Mesodermal cell (in vitro differentiated cells): ENCODE measurements around the gene ZNRD2.

Experiments used
- H3K27ac ChIP-seq: 2 replicates; pipeline ENCODE4 v1.7.0; 2013; ENCODE audit warnings: mild to moderate bottlenecking, low read depth, low read length, moderate library complexity; ENCODE audit not compliant: severe bottlenecking
- H3K36me3 ChIP-seq: 2 replicates; pipeline ENCODE4 v1.7.1; 2013; ENCODE audit warnings: mild to moderate bottlenecking, low read length, moderate library complexity; ENCODE audit not compliant: control insufficient read depth, insufficient read depth
- H3K4me1 ChIP-seq: one replicate; pipeline ENCODE4 v1.7.1; 2013; ENCODE audit warnings: mild to moderate bottlenecking, low read length; ENCODE audit not compliant: insufficient read depth, control insufficient read depth, poor library complexity, severe bottlenecking
- H3K4me3 ChIP-seq: 2 replicates; pipeline ENCODE4 v1.7.0; 2013; ENCODE audit warnings: low read length, control low read depth, mild to moderate bottlenecking; ENCODE audit not compliant: insufficient read depth, poor library complexity, severe bottlenecking; ENCODE audit errors: extremely low read depth
- H3K9me3 ChIP-seq: 2 replicates; pipeline ENCODE4 v1.7.1; 2013; ENCODE audit warnings: mild to moderate bottlenecking, low read length, moderate library complexity; ENCODE audit not compliant: control insufficient read depth
- WGBS, 2 experiments: methylation state at CpG; one replicate each; pipeline ENCODE4 v1.1.5; 2013; ENCODE audit warnings: missing lambda C conversion rate in 2 of 2; ENCODE audit not compliant: insufficient coverage in 2 of 2; 5-methylcytosine and 5-hydroxymethylcytosine counted together

The ZNRD2 gene

GRCh38 chr11:65565624-65566453 lies 4.4 kb upstream of the ZNRD2 start:
- H3K27ac ChIP-seq, result no peak overlapping the region
- 82% methylated on average over 4 to 5 of the region's 7 CpGs for WGBS, 2 experiments
- H3K4me3 ChIP-seq, result no peak overlapping the region
- no peaks in the 10 kb centered on the region for H3K9me3 ChIP-seq
- H3K36me3 ChIP-seq, result no peaks in the 10 kb centered on the region
- peaks cover 13% of the 10 kb centered on the region for H3K4me1 ChIP-seq

- Histone ChIP-seq H3K4me3 (peak overlapping the region; percentile 96), H3K27ac (peak overlapping the region; percentile 87), H3K4me1 (peaks cover 27% of the 10 kb centered on the region), H3K9me3 (no peaks in the 10 kb centered on the region), H3K36me3 (peaks cover 12% of the 10 kb centered on the region)
- 15 to 20% methylated on average over 26 of the region's 28 CpGs for WGBS, 2 experiments
Observed at GRCh38 chr11:65569164-65569972, 909 bp upstream of the ZNRD2 start.

DNA sequence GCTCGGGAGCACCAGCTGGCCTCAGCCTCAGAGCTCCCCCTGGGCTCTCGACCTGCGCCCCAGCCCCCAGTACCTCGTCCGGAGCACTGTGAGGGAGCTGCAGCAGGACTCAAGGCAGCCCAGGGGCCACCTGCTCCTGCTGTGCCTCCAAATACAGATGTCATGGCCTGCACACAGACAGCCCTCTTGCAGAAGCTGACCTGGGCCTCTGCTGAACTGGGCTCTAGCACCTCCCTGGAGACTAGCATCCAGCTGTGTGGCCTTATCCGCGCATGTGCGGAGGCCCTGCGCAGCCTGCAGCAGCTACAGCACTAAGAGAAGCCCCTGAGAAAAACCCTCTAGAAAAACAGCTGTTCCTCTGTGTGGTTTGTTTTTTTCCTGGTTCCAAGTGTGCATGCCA lies 1.1 kb downstream of the ZNRD2 start:
- H3K27ac ChIP-seq, result no peak overlapping the region
- peaks cover 12% of the 10 kb centered on the region for H3K36me3 ChIP-seq
- H3K4me1 ChIP-seq, result peaks cover 42% of the 10 kb centered on the region
- 92 to 94% methylated on average over 8 of the region's 9 CpGs for WGBS, 2 experiments
- H3K4me3 ChIP-seq, result peak overlapping the region; percentile 96
- no peaks in the 10 kb centered on the region for H3K9me3 ChIP-seq

DNA sequence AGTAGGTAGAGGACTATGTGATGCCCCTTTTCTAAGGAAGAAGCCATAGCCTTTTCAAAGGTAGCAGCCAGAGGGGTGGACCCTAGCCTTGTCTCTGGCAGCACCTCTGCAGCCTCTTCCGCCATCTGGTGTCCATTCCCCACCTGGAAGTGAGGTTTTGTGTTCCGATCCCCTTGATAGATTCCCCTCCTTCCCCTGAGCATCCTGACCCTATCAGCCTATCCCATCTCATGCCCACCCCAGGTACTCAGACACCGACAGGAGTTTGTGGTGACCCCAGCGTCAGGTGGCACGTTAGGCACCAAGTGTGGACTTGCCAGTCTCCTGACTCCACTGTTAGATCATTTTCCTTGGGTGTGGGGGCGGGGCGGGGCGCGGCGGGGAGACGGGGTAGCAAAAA lies 1.7 kb downstream of the ZNRD2 start:
- Histone ChIP-seq H3K36me3 (peaks cover 12% of the 10 kb centered on the region), H3K4me3 (peak overlapping the region; percentile 44), H3K27ac (peak overlapping the region; percentile 64), H3K4me1 (peaks cover 47% of the 10 kb centered on the region), H3K9me3 (no peaks in the 10 kb centered on the region)
- WGBS, 2 experiments, result 9 to 16% methylated on average over 8 to 11 of the region's 11 CpGs

DNA sequence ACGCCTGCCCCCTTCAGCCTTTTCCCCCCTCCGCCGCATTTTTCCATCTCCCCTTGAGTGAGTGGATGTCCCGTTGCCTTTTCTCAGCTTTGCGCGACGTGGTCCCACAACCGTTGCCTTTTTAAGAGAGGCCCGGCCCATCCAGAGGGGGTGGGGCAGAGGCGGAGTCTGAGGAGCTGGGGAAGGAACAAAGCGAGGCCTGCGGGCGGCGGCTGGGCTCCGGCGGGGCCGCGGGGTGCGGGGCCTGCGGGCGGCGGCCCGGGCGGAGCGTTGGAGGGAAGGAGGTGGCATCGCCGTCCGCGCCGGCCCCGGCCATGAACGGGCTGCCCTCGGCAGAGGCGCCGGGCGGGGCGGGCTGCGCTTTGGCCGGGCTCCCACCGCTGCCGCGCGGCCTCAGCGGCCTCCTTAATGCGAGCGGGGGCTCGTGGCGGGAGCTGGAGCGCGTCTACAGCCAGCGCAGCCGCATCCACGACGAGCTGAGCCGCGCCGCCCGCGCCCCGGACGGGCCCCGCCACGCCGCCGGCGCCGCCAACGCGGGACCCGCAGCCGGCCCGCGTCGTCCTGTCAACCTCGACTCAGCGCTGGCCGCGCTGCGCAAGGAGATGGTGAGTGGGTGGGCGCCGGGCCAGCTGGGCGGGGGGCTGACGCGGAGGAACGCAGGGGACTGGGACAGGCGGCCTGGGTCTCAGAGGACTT lies 2.2 kb downstream of the ZNRD2 start, which contains the start of gene FAM89B:
TSS of gene FAM89B (plus strand) at position 183 of the 696 bp plus-strand sequence. CDS start at position 315, 132 bp downstream.
- H3K27ac ChIP-seq, result peak within 1 kb of the TSS; percentile 64
- H3K36me3 ChIP-seq, result peaks cover 12% of the 10 kb centered on the region
- H3K9me3 ChIP-seq, result no peaks in the 10 kb centered on the region
- H3K4me1 ChIP-seq, result peaks cover 53% of the 10 kb centered on the region
- peak within 1 kb of the TSS; percentile 96 for H3K4me3 ChIP-seq
- 0 to 1% methylated on average over 48 to 62 of the region's 86 CpGs for WGBS, 2 experiments

DNA sequence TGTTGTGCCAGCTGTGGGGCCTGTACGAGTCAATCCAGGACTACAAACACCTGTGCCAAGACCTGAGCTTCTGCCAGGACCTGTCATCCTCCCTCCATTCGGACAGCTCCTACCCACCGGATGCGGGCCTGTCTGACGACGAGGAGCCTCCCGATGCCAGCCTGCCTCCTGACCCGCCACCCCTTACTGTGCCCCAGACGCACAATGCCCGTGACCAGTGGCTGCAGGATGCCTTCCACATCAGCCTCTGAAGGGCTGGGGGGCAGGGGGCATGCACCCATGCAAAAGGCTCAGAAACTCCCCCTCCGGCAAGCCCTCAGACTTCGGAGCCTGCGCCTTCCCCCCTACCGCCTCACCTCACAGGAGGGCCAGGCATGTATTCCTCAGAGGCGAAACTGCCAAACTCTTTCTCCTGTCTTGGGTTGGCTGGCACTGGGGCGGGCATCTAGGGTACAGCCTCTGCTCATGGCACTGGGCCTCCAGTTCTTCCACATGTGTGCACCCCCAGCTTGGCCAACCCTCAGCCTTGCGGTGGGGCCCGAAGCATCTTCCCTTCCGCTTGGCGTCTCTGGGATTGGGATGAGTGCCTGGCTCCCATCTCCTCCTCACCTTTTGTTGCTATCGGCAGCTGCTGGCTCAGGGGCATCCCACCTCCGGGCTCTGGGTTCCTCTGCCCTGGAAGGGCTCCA lies 3.3 kb downstream of the ZNRD2 start:
- H3K9me3 ChIP-seq, result no peaks in the 10 kb centered on the region
- WGBS, 2 experiments, result 86 to 89% methylated on average over 18 to 22 of the region's 22 CpGs
- peak overlapping the region; percentile 44 for H3K4me3 ChIP-seq
- peaks cover 12% of the 10 kb centered on the region for H3K36me3 ChIP-seq
- H3K4me1 ChIP-seq, result peaks cover 55% of the 10 kb centered on the region
- peak overlapping the region; percentile 41 for H3K27ac ChIP-seq

GRCh38 chr11:65574109-65574810 lies 4.0 kb downstream of the ZNRD2 start:
- H3K27ac ChIP-seq, result peak overlapping the region; percentile 75
- peaks cover 12% of the 10 kb centered on the region for H3K36me3 ChIP-seq
- peaks cover 51% of the 10 kb centered on the region for H3K4me1 ChIP-seq
- no peaks in the 10 kb centered on the region for H3K9me3 ChIP-seq
- 0 to 3% methylated on average over 23 to 42 of the region's 67 CpGs for WGBS, 2 experiments
- H3K4me3 ChIP-seq, result peak overlapping the region; percentile 44

GRCh38 chr11:65574811-65575567 lies 4.7 kb downstream of the ZNRD2 start:
- H3K27ac ChIP-seq, result peak overlapping the region; percentile 75
- no peaks in the 10 kb centered on the region for H3K9me3 ChIP-seq
- H3K4me3 ChIP-seq, result peak overlapping the region; percentile 37
- H3K36me3 ChIP-seq, result peaks cover 12% of the 10 kb centered on the region
- WGBS, 2 experiments, result 9 to 15% methylated on average over 25 of the region's 28 CpGs
- H3K4me1 ChIP-seq, result peaks cover 50% of the 10 kb centered on the region

GRCh38 chr11:65575568-65576231 lies 5.4 kb downstream of the ZNRD2 start, which contains the start of gene EHBP1L1:
Gene EHBP1L1, plus strand, starts transcription at chr11:65576053. Its CDS starts 250 bp downstream, at chr11:65576303.
- WGBS, 2 experiments, result 2 to 7% methylated on average over 26 to 47 of the region's 69 CpGs
- no peaks in the 10 kb centered on the region for H3K9me3 ChIP-seq
- H3K4me3 ChIP-seq, result peak within 1 kb of the TSS; percentile 37
- peaks cover 50% of the 10 kb centered on the region for H3K4me1 ChIP-seq
- H3K36me3 ChIP-seq, result peaks cover 12% of the 10 kb centered on the region
- H3K27ac ChIP-seq, result peak within 1 kb of the TSS; percentile 75
